Upper lobe of left lung (tissue), 4 donors: Measurements from ENCODE around the gene TAF3.

ENCODE experiments used
- CTCF ChIP-seq, 6 experiments: fragments of 450-650 bp in 4 of 6; fragments of 200-600 bp in 2 of 6; sonication (generic) in 2 of 6; IDR thresholded peaks; one replicate each; pipeline ENCODE4 v1.5.1; 2016 to 2019; ENCODE audit warnings: antibody characterized with exemption in 6 of 6
- POLR2A ChIP-seq, 4 donors: fragments of 450-650 bp; IDR thresholded peaks; one replicate each; pipeline ENCODE4 v1.5.1; 2016 to 2017; ENCODE audit warnings: antibody characterized with exemption in 4 of 4, mild to moderate bottlenecking in 2 of 4

- no peak for TF ChIP-seq CTCF (IDR thresholded peaks at IDR 0.05)
- TF ChIP-seq POLR2A (IDR thresholded peaks at IDR 0.05) = no peak
Measured at GRCh38 chr10:7932301-7933036, 114.2 kb downstream of the TAF3 start.
